Adrenal gland (tissue), 12 donors: ENCODE results near the gene PPP2CA. TPM values are rescaled to one million over a fixed set of nuclear protein-coding genes. Genes with fewer than 3 reads are reported as not detected.

Experiments
- DNase-seq, 7 donors: peaks; one replicate each; pipeline ENCODE4 v3.0.0-alpha.2; 2019 to 2020
- H3K27ac ChIP-seq, 5 donors: fragments of 200-600 bp; sonication (generic) in 4 of 5; 1 replicate in 3 of 5; 2 replicates in 2 of 5; pipeline versions ENCODE4 v1.5.1 to v1.8.0; 2016 to 2020; ENCODE audit warnings: mild to moderate bottlenecking in 1 of 5
- H3K27me3 ChIP-seq: fragments of 200-600 bp; 2 replicates; pipeline ENCODE4 v1.8.0; 2021
- H3K36me3 ChIP-seq, 2 donors: fragments of 200-600 bp; replicated peaks in 1 of 2; 1 replicate in 1 of 2; 2 replicates in 1 of 2; pipeline versions ENCODE4 v1.5.1 to v1.8.0; 2018 to 2022
- H3K4me1 ChIP-seq, 2 donors: fragments of 200-600 bp; replicated peaks in 1 of 2; 1 replicate in 1 of 2; 2 replicates in 1 of 2; pipeline versions ENCODE4 v1.5.1 to v1.8.0; 2018 to 2021
- H3K4me3 ChIP-seq, 4 donors: fragments of 200-600 bp; sonication (generic) in 3 of 4; one replicate each; pipeline ENCODE4 v1.5.1; 2016 to 2018
- H3K9me3 ChIP-seq, 3 donors: fragments of 200-600 bp; sonication (generic) in 1 of 3; replicated peaks in 1 of 3; 1 replicate in 2 of 3; 2 replicates in 1 of 3; pipeline versions ENCODE4 v1.5.1 to v1.8.0; 2016 to 2021
- POLR2A ChIP-seq, 2 donors: fragments of 450-650 bp; IDR thresholded peaks; one replicate each; pipeline ENCODE4 v1.6.1; 2017; ENCODE audit warnings: antibody characterized with exemption in 2 of 2, mild to moderate bottlenecking in 2 of 2, moderate library complexity in 1 of 2
- WGBS, 4 donors: extraction: QIAGEN DNeasy Blood & Tissue Kit in 2 of 4; methylation state at CpG; one replicate each; pipeline versions ENCODE4 v1.1.5 to v1.1.7; 2013 to 2017; 5-methylcytosine and 5-hydroxymethylcytosine counted together
- intact Hi-C, 2 donors: fragments of 100-400 bp; cut with DNase I; formaldehyde crosslinking; loops; one replicate each; pipeline versions ENCODE4 v1.14.1 to v1.15.0; 2022 to 2023
- polyA plus RNA-seq, 3 donors: library from polyadenylated mRNA; stranded (reverse); fragments of 200-250 nt in 2 of 3; fragments of 350-450 nt in 1 of 3; fragmentation: Illumina TruSeq in 1 of 3; extraction: RNeasy Lipid Tissue Mini Kit (QIAGEN cat#74804) in 1 of 3; gene quantifications; one replicate each; pipeline ENCODE4 v1.2.3, GENCODE V29; 2013 to 2014
- total RNA-seq, 9 donors: library from RNA; depleted of rRNA in 4 of 9; stranded (reverse); fragments of >200 nt in 4 of 9; fragments of 120-200 nt in 1 of 9; fragmentation: NEBNext Ultra II Directional in 1 of 9; extraction: Animal tissue kit (Norgen Biotek cat#: 25700) in 1 of 9; gene quantifications; one replicate each; pipeline versions ENCODE4 v1.1.0 to v1.2.4, GENCODE V29; 2013 to 2023
- TF ChIP-seq, protein P1 (sequence below), 6 experiments: fragments of 450-650 bp in 4 of 6; fragments of 200-600 bp in 2 of 6; sonication (generic) in 1 of 6; IDR thresholded peaks; 1 replicate in 5 of 6; 2 replicates in 1 of 6; pipeline versions ENCODE4 v1.5.1 to v1.8.0; 2016 to 2021; ENCODE audit warnings: antibody characterized with exemption in 6 of 6, mild to moderate bottlenecking in 2 of 6, moderate library complexity in 1 of 6
- donor health status: healthy with polysubstance abuse.
- donor health status: Bipolar disorder and iron deficiency.
- donor health status: DM: yes; HTN: yes; CAD: no.
- donor health status: DM: no; HTN: no; CAD: no.
- donor health status: DM: no; HTN: no; CAD: no.
- donor health status: DM: yes; HTN: yes; CAD: no.

The PPP2CA gene
- total and polyA plus RNA-seq, 12 donors, result 26.9 to 246 (median 145) TPM

DNA sequence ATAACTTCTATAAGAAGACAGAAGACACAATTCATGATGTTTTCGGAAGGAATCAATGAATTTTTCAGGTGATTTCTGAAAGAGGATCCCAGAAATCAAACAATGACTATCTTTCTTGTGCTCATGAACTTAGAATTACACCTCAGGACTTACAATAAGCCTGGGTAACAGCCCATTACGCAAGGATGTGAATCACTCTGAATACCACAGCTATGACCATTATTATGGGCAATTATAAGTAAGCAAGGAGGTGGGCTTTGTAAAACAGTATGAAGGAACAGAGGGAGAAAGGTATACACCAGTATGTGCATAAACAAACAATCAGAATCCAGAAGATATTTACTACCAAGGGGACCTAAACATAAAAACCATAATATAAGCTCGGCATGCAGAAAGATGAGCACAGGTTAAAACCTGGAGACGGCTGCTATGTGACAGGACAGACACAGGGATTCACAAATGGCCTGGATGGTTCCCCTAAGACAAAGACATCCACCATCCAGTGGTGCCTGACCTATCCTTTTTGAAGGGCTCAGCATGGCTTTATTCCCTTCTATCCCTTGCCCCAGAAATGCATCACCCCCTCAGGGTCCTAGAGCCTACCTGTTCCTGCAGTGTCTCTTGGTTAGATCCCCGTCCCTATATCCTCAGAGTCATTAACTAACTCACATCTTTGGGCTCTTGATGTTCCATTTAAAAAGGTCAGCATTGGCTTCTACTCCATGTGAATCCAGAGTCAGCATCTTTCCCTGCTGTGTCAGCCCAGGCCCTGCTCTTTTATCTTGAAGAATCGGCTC, 21.8 kb upstream of the PPP2CA start:
- no peak for DNase-seq
- H3K36me3 ChIP-seq, result no peaks in the 10 kb centered on the region
- H3K9me3 ChIP-seq, result no peaks in the 10 kb centered on the region
- no peak overlapping the region for H3K27ac ChIP-seq
- intact Hi-C loops, result no loop called here
- H3K4me1 ChIP-seq, result no peaks in the 10 kb centered on the region
- WGBS, 4 donors, result 84 to 93% (median 88%) methylated on average over 6 of the region's 6 CpGs
- H3K27me3 ChIP-seq, result no peaks in the 10 kb centered on the region
- TF ChIP-seq, protein P1, sequence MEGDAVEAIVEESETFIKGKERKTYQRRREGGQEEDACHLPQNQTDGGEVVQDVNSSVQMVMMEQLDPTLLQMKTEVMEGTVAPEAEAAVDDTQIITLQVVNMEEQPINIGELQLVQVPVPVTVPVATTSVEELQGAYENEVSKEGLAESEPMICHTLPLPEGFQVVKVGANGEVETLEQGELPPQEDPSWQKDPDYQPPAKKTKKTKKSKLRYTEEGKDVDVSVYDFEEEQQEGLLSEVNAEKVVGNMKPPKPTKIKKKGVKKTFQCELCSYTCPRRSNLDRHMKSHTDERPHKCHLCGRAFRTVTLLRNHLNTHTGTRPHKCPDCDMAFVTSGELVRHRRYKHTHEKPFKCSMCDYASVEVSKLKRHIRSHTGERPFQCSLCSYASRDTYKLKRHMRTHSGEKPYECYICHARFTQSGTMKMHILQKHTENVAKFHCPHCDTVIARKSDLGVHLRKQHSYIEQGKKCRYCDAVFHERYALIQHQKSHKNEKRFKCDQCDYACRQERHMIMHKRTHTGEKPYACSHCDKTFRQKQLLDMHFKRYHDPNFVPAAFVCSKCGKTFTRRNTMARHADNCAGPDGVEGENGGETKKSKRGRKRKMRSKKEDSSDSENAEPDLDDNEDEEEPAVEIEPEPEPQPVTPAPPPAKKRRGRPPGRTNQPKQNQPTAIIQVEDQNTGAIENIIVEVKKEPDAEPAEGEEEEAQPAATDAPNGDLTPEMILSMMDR (IDR thresholded peaks at IDR 0.05), result no peak
- TF ChIP-seq POLR2A (IDR thresholded peaks at IDR 0.05), result no peak
- H3K4me3 ChIP-seq, result no peak overlapping the region

DNA sequence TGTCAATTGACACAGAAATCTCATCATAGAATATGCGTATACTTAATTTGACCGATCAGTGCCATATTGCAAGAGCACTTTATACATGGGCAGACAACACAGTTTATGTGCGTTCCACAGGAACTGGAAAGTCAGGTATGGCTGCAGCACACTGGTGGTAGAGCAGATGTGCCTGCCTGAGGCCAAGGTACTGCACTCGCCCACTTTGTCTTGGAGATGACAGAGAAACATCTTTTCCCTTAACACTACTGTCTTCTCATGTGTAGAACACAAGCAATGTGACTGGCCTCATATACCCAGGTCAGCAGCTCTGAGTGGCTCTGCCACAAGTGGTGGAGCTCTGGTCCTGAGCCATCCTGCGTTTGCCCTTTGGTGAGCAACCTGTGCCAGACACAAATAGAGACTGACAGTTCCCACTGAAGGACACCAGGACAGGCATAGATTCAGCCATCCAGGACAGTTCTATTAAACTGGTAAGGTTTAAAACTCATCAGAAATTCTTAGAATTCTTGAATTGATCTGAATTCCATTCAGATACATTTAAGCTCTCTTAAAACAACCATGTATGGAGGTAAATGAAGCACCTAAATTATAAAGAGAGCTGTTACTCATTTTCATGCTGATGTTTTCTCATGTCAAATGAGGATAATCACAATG, 21.0 kb upstream of the PPP2CA start:
- 82 to 91% (median 86%) methylated on average over 5 of the region's 5 CpGs for WGBS, 4 donors
- intact Hi-C loops, result no loop called here

DNA sequence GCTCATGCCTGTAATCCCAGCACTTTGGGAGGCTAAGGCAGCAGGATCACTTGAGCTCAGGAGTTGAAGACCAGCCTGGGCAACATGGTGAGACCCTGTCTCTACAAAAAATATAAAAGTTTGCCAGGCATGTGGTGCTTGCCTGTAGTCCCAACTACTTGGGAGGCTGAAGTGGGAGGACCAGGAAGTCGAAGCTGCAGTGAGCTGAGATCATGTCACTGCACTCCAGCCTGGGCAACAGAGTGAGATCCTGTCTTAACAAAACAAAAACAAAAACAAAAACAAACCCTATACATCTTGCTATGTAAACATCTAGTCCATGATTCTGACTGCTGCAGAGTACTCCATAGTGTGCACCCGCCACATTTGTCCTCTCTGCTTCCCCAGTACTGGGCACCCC, 19.8 kb upstream of the PPP2CA start:
- H3K36me3 ChIP-seq, result no peaks in the 10 kb centered on the region
- no peak for DNase-seq
- no peaks in the 10 kb centered on the region for H3K4me1 ChIP-seq
- no peaks in the 10 kb centered on the region for H3K9me3 ChIP-seq
- WGBS, 4 donors, result 87 to 94% (median 91%) methylated on average over 2 of the region's 2 CpGs
- H3K27ac ChIP-seq, result no peak overlapping the region
- no peaks in the 10 kb centered on the region for H3K27me3 ChIP-seq
- H3K4me3 ChIP-seq, result no peak overlapping the region
- intact Hi-C loops, result no loop called here
- TF ChIP-seq, protein P1 (IDR thresholded peaks at IDR 0.05), result no peak
- TF ChIP-seq POLR2A (IDR thresholded peaks at IDR 0.05), result no peak

More for the DNA sequence above, 21.0 kb upstream of the PPP2CA start:
- Histone ChIP-seq H3K4me3 (no peak overlapping the region), H3K27ac (no peak overlapping the region), H3K4me1 (no peaks in the 10 kb centered on the region), H3K27me3 (no peaks in the 10 kb centered on the region), H3K9me3 (no peaks in the 10 kb centered on the region), H3K36me3 (no peaks in the 10 kb centered on the region)
- TF ChIP-seq, protein P1 (IDR thresholded peaks at IDR 0.05), result no peak
- no peak for TF ChIP-seq POLR2A (IDR thresholded peaks at IDR 0.05)
- DNase-seq, result no peak

DNA sequence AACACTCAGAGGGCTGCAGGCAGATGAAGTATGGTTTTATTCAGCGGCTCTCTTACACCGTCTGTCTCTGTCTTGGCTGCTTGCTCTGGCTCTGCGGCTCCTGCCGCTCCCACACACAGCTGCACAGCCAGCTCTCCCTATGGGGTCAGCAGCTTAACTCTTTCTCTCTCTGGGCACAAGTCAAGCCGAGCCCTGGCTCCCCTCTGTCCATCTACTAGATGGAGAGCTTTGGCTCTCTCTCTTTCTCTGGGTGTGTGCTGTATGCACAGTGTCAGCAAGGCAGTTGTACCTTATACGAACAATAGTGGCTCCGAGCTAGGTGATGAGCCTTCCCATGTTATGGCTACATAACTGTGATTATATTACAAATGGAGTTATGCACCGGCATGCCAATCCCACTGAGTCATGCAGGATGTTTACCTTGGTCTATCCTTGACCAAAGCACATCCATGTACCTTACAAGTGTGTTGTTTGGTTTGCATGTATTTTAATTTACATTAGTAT, 19.3 kb upstream of the PPP2CA start:
- 53 to 66% (median 57%) methylated on average over 8 of the region's 8 CpGs for WGBS, 4 donors
- Histone ChIP-seq H3K9me3 (no peaks in the 10 kb centered on the region), H3K36me3 (no peaks in the 10 kb centered on the region), H3K4me1 (peaks cover 0 to 4% of the 10 kb centered on the region in 2 donors), H3K27ac (no peak overlapping the region), H3K4me3 (no peak overlapping the region), H3K27me3 (no peaks in the 10 kb centered on the region)
- TF ChIP-seq, protein P1 (IDR thresholded peaks at IDR 0.05), result no peak
- TF ChIP-seq POLR2A (IDR thresholded peaks at IDR 0.05), result no peak
- no peak for DNase-seq
- intact Hi-C loops, result no loop called here
